Inflammatory macrophage treated with lipopolysaccharide for 4 hours (primary cell): ENCODE results near the gene TRABD2A.
A peak's percentile ranks its signal among the peaks of the same experiment; 100 is the strongest.
"Not testable (repeated sequence)": the region's sequence is repeated elsewhere in the genome, so short reads cannot be mapped to it uniquely, and the experiment has no call there.

ENCODE experiments used
- DNase-seq: peaks from one replicate; pipeline ENCODE4 v3.0.0-alpha.2; 2020

TRABD2A gene

GRCh38 chr2:84880645-84881521 lies at the start of gene TRABD2A:
Gene TRABD2A, minus strand, starts transcription at chr2:84881084. Its CDS starts 45 bp downstream, at chr2:84881039.
- peak; percentile 38 for DNase-seq

- DNase-seq, result no peak
These were observed 46.4 kb upstream of the TRABD2A start for GRCh38 chr2:84927275-84927627.

DNA sequence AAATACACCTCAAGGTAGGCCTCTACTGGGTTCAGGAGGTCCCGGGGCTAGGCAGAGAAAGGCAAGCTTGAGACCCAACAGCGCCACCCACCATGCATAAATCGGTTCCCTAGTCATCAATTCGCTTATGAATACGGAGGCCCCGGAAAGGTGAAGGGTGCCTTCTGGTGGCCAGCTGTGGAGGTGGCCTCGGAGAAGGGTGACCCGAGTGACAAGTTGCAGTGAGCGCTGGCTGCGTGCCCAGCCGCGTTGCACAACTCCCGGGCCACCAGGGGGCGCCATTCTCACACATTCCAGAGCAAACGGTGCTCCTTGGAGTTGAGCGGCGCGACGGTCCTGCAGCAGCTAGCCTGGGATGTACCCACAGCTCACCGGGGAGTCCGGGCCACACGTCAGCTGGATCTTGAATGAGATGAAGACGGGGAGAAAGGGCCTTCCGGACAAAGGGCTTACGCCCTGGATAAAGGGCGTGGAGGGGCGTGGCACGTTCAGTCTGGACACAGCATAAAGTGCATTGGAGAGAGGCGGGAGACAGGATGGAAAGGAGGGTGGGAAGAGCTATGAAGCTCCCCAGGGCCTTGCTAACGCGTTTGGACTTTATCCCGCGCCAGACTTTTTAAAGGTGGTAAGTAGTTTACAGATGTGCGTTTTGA lies 45.0 kb upstream of the TRABD2A start:
- peak; percentile 95 for DNase-seq

DNA sequence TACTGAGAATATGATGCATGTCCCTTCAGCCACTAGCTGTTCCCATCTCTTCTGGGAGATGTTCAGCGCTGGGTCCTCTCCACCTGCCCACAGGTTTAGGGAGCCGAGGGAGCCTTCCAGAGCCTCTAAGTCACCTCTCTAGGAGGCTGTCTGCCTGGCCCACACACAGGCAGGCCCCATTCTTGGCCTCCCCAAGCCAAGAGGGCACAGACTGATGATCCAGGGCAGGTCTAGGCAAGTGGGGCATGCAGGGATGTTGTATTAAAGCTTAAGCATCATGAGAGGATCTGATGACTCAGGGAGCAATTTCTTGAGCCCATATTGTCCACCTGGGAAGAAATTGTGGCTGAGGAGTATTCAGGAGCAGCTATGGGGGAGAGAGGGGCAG lies 44.4 kb upstream of the TRABD2A start:
- DNase-seq, result no peak

DNA sequence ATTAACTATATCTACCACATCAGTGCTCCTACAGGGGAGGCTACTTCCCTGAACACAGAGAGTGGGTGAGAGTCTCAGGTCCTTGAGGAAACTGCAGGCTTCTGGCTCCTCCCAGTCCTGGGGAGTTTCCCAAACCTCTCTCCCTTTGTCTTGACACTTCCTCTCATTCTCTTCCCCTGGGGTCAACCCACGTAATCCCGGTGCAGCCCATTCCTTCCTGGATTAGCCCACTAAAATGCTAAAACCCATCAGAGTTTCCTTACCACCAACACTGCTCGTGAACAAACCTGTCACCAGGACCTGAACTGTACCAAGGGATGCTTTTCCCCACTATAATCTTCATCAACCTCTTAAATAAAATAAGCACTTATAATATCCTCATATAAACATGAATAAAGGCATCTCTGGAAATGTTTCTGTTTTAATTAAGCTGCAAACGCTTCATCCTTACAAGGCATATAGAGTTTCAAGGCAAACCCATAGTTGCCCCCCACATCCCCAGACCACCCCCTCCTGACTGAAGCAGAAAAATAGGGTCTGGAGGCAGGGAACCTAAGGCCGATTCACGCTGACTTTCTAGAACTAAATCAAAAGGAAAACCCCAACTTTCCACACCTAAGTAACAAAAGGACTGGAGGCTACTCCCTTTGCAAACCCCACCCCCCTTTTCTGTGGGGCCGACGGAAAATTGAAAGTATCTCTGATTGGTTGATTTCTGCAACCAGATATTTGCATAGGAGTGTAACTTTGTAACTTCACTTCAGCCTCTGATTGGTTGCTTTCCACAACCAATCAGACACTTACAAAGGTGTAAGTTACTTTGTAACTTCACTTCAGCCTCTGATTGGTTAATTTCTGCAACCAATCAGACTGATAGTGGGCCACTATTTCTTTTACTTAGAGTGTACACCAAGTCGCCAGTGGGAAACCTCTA lies 43.6 kb upstream of the TRABD2A start:
- DNase-seq, result peak; percentile 88

DNA sequence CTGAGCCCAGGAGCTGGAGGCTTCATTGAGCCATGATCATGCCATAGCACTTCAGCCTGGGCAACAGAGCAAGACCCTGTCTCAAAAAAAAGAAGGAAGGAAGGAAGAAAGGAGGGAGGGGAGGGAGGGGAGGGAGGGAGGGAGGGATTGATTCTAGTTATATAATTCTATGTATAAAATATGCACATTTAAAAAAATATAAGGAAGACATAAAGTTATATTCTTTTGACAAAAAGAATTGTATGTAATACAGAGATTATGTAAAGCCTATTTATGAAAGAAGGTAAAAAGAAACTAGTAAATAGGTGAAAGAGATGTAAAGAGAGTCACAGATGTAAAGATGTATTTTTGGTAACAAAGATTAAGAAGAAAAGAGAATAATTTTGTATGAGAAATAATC lies 42.1 kb upstream of the TRABD2A start:
- DNase-seq, result no peak

GRCh38 chr2:84919885-84920580 lies 39.1 kb upstream of the TRABD2A start:
- peak; percentile 92 for DNase-seq

DNA sequence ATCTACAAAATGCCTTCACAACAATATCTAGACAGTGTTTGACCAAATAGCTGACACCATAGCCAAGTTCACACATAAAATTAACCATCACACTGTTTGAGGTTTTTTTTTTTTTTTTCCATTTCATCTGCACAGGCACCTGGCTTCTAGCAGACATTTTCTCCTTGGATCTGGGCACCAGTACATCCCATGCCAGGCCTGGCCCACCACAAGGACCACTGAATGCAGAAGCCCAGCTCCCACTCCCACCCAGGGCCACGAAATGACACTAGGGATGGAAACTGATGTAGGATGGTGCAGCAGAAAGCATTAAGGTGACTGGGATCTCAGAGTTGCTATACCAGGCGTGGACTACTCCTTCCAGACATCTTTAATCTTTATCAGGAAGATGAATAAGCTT lies 37.5 kb upstream of the TRABD2A start:
- no peak for DNase-seq

DNA sequence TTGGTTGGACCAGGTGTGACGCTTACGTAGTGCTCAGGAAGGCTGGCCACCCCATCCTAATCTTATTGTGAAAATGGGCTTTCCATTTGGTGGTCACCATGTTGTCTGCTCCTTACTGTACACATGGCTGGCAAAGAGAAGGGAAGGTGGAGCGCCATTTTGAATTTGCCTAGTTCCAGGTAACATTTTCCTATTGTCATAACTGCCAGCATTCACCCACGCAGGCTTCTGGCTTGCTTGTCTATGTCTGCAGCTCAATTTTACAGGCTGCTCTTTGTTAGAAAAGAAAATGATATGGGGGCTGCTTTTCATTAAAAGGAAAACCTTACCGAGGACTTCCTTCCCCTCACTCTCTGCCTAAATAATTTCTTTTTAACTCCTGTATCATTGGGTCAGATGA lies 36.9 kb upstream of the TRABD2A start:
- DNase-seq, result not testable (repeated sequence)

DNA sequence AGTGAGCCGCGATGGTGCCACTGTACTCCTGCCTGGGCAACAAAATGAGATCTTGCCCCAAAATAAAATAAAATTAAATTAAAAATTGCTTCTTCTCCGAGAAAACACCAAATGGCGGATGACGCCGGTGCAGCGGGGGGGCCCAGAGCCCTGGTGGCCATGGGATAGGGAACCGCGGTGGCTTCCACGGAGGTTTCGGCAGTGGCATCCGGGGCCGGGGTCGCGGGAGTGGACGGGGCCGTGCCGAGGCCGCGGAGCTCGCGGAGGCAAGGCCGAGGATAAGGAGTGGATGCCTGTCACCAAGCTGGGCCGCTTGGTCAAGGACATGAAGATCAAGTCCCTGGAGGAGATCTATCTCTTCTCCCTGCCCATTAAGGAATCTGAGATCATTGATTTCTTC lies 34.8 kb upstream of the TRABD2A start:
- not testable (repeated sequence) for DNase-seq

GRCh38 chr2:84914334-84914733 lies 33.5 kb upstream of the TRABD2A start:
- no peak for DNase-seq

- no peak for DNase-seq
These were observed 32.1 kb upstream of the TRABD2A start for GRCh38 chr2:84912984-84913383.

DNA sequence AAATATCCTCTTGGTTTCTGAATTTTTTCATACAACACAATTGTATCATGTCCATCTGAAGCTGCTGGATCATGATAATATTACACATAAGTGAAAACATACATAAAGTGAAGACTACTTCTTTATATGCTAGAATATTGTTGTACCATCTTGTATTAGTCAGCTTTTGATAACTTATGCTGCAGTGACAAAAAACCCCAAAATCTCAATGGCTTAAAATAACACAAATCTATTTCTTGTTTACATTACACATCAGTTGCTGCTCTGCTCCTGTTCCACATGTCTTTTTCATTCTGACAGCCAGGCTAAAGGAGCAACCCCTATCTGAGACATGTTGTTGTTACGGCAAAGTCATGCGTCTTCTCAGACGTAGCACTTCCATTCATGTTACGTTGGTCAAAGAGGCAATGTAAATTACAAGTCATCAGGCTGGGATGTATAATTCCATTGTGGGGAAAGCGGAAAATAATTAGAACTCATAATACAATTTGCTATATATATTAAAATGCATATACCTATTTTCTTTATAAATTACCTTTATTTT lies 30.3 kb upstream of the TRABD2A start:
- DNase-seq, result no peak

GRCh38 chr2:84908948-84909713 lies 28.2 kb upstream of the TRABD2A start:
- no peak for DNase-seq

- DNase-seq, result peak; percentile 92
These were observed 26.2 kb upstream of the TRABD2A start for GRCh38 chr2:84906900-84907714.

DNA sequence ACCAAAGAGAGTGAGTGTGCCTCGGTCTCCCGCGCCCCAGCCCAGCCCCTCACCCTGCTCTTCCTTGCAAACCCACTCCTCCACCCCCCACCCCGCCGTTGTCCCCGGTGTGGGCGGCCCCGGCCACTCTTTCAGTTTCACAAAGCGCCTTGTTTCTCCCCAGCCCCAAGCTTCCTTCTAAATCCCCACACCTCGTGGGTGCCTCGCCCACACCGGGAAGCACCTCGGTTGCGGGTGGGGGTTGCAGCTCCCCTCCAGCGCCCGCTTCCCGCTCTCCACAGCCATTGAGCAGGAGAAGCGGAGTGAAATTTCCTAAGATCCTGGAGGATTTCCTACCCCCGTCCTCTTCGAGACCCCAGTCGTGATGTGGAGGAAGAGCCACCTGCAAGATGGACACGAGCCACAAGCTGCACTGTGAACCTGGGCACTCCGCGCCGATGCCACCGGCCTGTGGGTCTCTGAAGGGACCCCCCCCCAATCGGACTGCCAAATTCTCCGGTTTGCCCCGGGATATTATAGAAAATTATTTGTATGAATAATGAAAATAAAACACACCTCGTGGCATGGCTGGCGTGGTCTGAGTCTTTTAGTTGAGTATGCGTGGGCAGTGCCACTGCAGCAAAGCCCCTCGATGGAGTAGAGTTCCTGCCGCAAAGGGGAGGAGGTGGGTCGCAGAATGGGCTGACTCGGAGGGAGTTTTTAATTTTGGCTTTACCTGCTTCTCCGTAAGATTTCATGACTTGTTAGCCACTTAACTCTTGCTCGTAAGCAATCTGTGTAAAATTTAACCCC lies 25.4 kb upstream of the TRABD2A start:
- DNase-seq, result peak; percentile 88

GRCh38 chr2:84905181-84906107 lies 24.6 kb upstream of the TRABD2A start, which contains the start of gene TMSB10:
Gene TMSB10, plus strand, starts transcription at chr2:84905656.
- peak; percentile 88 for DNase-seq

DNA sequence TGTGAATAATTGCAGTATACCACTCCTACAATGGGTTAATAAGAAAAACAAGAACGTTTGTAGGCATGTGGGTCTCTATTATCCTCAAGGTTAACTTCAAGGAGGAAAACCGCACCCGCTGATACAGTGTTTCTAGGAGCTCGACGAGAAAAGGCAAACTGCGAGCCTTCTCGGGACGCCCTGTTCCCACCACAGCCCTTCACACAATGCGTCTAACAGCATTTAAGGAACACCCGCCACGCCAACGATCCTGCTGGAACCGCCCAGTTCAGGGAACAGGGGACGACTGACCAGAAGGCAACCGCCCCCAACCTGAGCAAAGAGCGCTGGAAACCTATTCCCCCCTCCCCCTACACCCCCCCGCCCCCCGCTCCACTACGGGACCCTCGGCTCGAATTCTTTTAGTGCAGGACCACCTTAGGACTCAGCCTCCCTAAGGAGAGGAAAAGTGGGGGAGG lies 23.9 kb upstream of the TRABD2A start:
- DNase-seq, result peak; percentile 76
